PC-9 (cell line): Measurements from ENCODE around the gene MFSD11. TPM values are rescaled to one million over a fixed set of nuclear protein-coding genes. Genes with fewer than 3 reads are reported as not detected.
"Not testable (repeated sequence)": the region's sequence is repeated elsewhere in the genome, so short reads cannot be mapped to it uniquely, and the experiment has no call there.

Source experiments
- BruUV-seq: library from RNA; stranded (reverse); fragments of 400-500 nt; replicated peaks from 2 replicates; lab custom pipeline; 2021; lab: Mats Ljungman, UMichigan
- CTCF ChIA-PET: fragments of 300-600 bp; sonication (Branson Sonifier 250); formaldehyde crosslinking; loops from one replicate; lab custom pipeline; 2022; ENCODE audit warnings: antibody characterized with exemption; lab: Charles Lee
- POLR2A ChIA-PET: fragments of 300-600 bp; sonication (Branson Sonifier 250); formaldehyde crosslinking; loops from one replicate; lab custom pipeline; 2022; ENCODE audit warnings: antibody characterized with exemption; ENCODE audit not compliant: unreplicated experiment; lab: Charles Lee
- DNase-seq, 2 experiments: peaks; one replicate each; pipeline versions ENCODE4 v3.0.0 to v3.0.0-alpha.2; 2015 to 2022; ENCODE audit warnings: mixed read lengths in 1 of 2
- H2AFZ ChIP-seq: fragments of 200-600 bp; sonication (generic); 2 replicates; pipeline ENCODE4 v1.8.1; 2017; ENCODE audit warnings: antibody characterized with exemption
- H3F3A ChIP-seq: fragments of 200-600 bp; sonication (generic); 2 replicates; pipeline ENCODE4 v1.8.1; 2017; ENCODE audit warnings: antibody characterized with exemption, mild to moderate bottlenecking, low read depth; ENCODE audit not compliant: insufficient read depth
- H3K27ac ChIP-seq: fragments of 200-600 bp; sonication (generic); 2 replicates; pipeline ENCODE4 v1.6.1; 2016; ENCODE audit warnings: mixed run types
- H3K27me3 ChIP-seq: fragments of 200-600 bp; sonication (generic); 2 replicates; pipeline ENCODE4 v1.6.1; 2016; ENCODE audit warnings: low read depth, mixed run types; ENCODE audit not compliant: insufficient read depth
- H3K36me3 ChIP-seq: fragments of 200-600 bp; sonication (generic); 2 replicates; pipeline ENCODE4 v1.6.1; 2016; ENCODE audit warnings: low read depth, mixed run types
- H3K4me1 ChIP-seq: fragments of 200-600 bp; sonication (generic); replicated peaks from 2 replicates; pipeline ENCODE4 v1.6.1; 2016; ENCODE audit warnings: mixed run types; ENCODE audit not compliant: insufficient read depth
- H3K4me2 ChIP-seq: fragments of 200-600 bp; sonication (generic); 2 replicates; pipeline ENCODE4 v1.6.1; 2017; ENCODE audit warnings: mixed run types
- H3K4me3 ChIP-seq: fragments of 200-600 bp; sonication (generic); 2 replicates; pipeline ENCODE4 v1.6.1; 2016; ENCODE audit warnings: mixed run types
- H3K79me2 ChIP-seq: fragments of 200-600 bp; sonication (generic); 2 replicates; pipeline ENCODE4 v1.6.1; 2017; ENCODE audit warnings: low read depth, mixed run types
- H3K9me2 ChIP-seq: fragments of 200-600 bp; sonication (generic); 2 replicates; pipeline ENCODE4 v1.8.1; 2017; ENCODE audit warnings: mild to moderate bottlenecking; ENCODE audit not compliant: insufficient read depth
- H3K9me3 ChIP-seq: fragments of 200-600 bp; sonication (generic); 2 replicates; pipeline ENCODE4 v1.8.1; 2016; ENCODE audit warnings: low read depth; ENCODE audit not compliant: insufficient read depth
- H4K20me1 ChIP-seq: fragments of 200-600 bp; sonication (generic); 2 replicates; pipeline ENCODE4 v1.8.1; 2017; ENCODE audit not compliant: insufficient read depth
- EZH2 ChIP-seq: fragments of 200-600 bp; sonication (generic); IDR thresholded peaks from 2 replicates; pipeline ENCODE4 v1.8.0; 2017; ENCODE audit warnings: antibody characterized with exemption, low read depth
- intact Hi-C: fragments of 100-400 bp; cut with micrococcal nuclease; formaldehyde crosslinking; loops from one replicate; pipeline ENCODE4 v1.10.0; 2022; ENCODE audit not compliant: unreplicated experiment
- total RNA-seq: library from RNA; stranded (reverse); gene quantifications from 2 replicates; pipeline ENCODE4 v1.2.3, GENCODE V29; 2021
- TF ChIP-seq, protein P1 (sequence below): fragments of 200-600 bp; sonication (generic); conservative IDR thresholded peaks from 2 replicates; pipeline ENCODE4 v1.6.1; 2017; ENCODE audit warnings: mixed run types, antibody characterized with exemption, mild to moderate bottlenecking, moderate library complexity

Gene MFSD11
- total RNA-seq, 1 experiment from 2014 or later: 47.3 TPM

DNA sequence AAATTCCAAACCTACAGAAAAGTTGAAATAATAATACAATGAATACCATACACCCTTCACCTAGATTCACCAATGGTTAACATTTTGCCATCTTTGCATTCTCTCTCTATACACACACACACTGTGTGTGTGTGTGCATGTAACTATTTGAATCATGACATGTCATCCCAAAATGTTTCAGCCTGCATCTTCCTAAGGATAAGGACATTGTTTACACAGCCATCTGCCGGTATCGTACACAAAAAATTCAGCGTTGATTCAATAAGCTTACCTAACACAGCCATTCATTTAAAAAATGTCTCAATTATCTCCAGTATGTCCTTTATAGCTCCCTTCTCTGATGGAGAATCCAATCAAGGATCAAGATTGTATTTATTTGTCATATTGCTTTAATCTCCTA lies 31.1 kb upstream of the MFSD11 start:
- no peak overlapping the region for H3K27ac ChIP-seq
- POLR2A ChIA-PET: no interaction called here

DNA sequence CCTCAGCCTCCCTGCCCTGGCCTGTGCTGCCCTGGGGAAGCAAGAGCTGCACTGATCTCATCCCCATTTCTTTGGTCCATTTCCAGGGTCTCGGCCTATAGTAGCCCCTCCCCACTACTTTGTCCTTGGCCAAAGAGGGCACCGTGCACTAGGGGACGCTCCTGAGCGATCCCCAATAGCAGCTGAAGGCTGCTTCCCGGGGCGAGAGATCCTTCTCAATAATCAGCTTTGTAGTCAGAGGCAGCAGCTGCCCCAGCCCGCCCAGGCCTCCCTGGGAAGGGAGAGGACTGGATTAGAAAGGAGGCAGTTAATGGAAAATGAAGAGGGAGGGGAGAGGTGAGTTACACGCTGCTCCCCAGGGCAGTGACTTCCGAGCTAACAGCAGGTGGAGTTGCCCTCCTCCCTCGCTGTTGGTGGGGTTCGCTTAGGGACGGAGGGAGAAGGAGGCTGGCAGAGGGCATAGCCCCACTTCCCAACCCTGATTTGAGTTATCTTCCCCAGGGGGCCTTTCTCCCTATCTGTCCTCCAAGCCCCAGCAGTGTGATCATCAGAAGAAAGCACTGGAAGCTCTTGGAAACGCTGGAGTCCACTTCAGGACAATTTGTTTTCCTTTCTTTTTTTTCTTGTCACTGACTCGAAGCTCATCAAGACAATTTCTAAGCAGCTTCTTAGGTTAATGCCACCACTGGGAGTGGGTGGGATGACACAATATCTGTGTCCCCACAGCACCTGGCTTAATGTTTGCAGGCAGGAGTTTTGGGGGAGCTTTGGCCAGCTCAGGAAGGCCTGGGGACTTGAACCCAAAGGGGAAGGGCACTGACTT lies 29.7 kb upstream of the MFSD11 start:
- no peak overlapping the region for H3K4me3 ChIP-seq
- intact Hi-C loops: no loop called here
- TF ChIP-seq, protein P1, sequence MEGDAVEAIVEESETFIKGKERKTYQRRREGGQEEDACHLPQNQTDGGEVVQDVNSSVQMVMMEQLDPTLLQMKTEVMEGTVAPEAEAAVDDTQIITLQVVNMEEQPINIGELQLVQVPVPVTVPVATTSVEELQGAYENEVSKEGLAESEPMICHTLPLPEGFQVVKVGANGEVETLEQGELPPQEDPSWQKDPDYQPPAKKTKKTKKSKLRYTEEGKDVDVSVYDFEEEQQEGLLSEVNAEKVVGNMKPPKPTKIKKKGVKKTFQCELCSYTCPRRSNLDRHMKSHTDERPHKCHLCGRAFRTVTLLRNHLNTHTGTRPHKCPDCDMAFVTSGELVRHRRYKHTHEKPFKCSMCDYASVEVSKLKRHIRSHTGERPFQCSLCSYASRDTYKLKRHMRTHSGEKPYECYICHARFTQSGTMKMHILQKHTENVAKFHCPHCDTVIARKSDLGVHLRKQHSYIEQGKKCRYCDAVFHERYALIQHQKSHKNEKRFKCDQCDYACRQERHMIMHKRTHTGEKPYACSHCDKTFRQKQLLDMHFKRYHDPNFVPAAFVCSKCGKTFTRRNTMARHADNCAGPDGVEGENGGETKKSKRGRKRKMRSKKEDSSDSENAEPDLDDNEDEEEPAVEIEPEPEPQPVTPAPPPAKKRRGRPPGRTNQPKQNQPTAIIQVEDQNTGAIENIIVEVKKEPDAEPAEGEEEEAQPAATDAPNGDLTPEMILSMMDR: no peak
- TF ChIP-seq EZH2: no peak
- DNase-seq: no peak
- no peak overlapping the region for H2AFZ ChIP-seq
- ChIA-PET CTCF (no interaction called here), POLR2A (no interaction called here)
- TSS peak; percentile 18 for BruUV-seq
- no peaks in the 10 kb centered on the region; the same call in 1 of the 2 replicates for H3F3A ChIP-seq
- no peak overlapping the region for H3K4me2 ChIP-seq
- no peaks in the 10 kb centered on the region for H3K27me3 ChIP-seq
- H3K9me3 ChIP-seq: no peaks in the 10 kb centered on the region
- no peaks in the 10 kb centered on the region for H3K9me2 ChIP-seq
- H3K27ac ChIP-seq: no peak overlapping the region
- H3K79me2 ChIP-seq: no peaks in the 10 kb centered on the region
- 0 out of 2 replicates have a peak, but pooled peaks cover 6% of the 10 kb centered on the region for H3K4me1 ChIP-seq
- no peaks in the 10 kb centered on the region for H4K20me1 ChIP-seq
- H3K36me3 ChIP-seq: no peaks in the 10 kb centered on the region

More for the DNA sequence above, 31.1 kb upstream of the MFSD11 start:
- Histone ChIP-seq H4K20me1 (no peaks in the 10 kb centered on the region), H3K9me2 (no peaks in the 10 kb centered on the region), H3K4me2 (no peak overlapping the region), H3K4me3 (no peak overlapping the region), H2AFZ (no peak overlapping the region), H3K27me3 (no peaks in the 10 kb centered on the region), H3K79me2 (no peaks in the 10 kb centered on the region), H3K36me3 (no peaks in the 10 kb centered on the region), H3K4me1 (0 out of 2 replicates have a peak, but pooled peaks cover 6% of the 10 kb centered on the region), H3K9me3 (no peaks in the 10 kb centered on the region), H3F3A (no peaks in the 10 kb centered on the region; the same call in 1 of the 2 replicates)
- TF ChIP-seq EZH2: no peak
- TF ChIP-seq, protein P1: no peak
- intact Hi-C loops: no loop called here
- CTCF ChIA-PET: no interaction called here
- no peak for DNase-seq
- BruUV-seq: no TSS peak

DNA sequence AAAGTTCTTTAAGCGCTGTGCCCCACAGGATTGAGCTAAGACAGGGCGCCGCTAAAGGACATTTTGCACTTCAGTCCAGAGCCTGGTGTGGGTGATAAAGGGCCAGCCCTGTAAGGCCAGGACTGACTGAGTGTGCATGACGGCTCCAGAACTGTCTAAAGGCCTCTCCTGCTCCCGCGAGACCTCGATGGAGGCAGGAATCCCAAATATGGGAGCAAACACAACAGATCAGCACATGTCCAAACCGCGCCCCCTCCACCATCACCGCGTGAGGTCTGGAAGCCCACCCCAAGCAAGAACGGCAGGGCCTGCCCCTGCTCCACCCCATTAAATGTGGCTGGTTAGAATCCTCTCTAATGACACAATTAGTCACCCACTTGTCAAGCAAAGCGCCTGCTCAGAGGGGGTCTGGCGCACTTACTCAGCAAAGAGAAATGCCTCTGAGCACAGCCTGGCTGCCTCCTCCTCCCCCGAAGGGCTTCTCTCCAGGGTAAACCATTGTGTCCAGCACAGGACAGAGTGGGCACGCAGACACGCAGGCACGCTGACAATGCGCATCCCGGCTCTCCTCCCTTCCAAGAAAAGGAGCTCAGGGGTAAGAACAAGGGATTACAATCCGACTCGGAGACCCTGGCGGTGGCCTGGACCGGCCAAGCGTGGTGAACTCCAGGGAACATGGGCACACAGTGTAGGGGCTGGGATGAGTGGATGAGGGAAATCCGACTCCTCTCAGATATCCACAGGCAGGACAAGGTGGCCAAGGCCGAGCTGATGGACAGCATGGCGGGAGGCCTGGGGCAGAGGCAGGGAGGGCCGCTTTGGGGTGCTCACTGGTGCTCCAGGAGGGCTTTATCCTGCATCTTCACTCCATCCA lies 28.6 kb upstream of the MFSD11 start:
- Histone ChIP-seq H3K4me1 (0 out of 2 replicates have a peak, but pooled peaks cover 6% of the 10 kb centered on the region), H3K9me2 (no peaks in the 10 kb centered on the region), H3K4me2 (no peak overlapping the region), H2AFZ (no peak overlapping the region), H4K20me1 (no peaks in the 10 kb centered on the region), H3K9me3 (no peaks in the 10 kb centered on the region), H3K36me3 (no peaks in the 10 kb centered on the region), H3K27ac (no peak overlapping the region), H3K27me3 (no peaks in the 10 kb centered on the region), H3K79me2 (no peaks in the 10 kb centered on the region), H3K4me3 (no peak overlapping the region), H3F3A (no peaks in the 10 kb centered on the region; the same call in 1 of the 2 replicates)
- TF ChIP-seq, protein P1: no peak
- no peak for TF ChIP-seq EZH2
- intact Hi-C loops: no loop called here
- DNase-seq: no peak
- POLR2A ChIA-PET: no interaction called here
- CTCF ChIA-PET: no interaction called here
- no TSS peak for BruUV-seq

DNA sequence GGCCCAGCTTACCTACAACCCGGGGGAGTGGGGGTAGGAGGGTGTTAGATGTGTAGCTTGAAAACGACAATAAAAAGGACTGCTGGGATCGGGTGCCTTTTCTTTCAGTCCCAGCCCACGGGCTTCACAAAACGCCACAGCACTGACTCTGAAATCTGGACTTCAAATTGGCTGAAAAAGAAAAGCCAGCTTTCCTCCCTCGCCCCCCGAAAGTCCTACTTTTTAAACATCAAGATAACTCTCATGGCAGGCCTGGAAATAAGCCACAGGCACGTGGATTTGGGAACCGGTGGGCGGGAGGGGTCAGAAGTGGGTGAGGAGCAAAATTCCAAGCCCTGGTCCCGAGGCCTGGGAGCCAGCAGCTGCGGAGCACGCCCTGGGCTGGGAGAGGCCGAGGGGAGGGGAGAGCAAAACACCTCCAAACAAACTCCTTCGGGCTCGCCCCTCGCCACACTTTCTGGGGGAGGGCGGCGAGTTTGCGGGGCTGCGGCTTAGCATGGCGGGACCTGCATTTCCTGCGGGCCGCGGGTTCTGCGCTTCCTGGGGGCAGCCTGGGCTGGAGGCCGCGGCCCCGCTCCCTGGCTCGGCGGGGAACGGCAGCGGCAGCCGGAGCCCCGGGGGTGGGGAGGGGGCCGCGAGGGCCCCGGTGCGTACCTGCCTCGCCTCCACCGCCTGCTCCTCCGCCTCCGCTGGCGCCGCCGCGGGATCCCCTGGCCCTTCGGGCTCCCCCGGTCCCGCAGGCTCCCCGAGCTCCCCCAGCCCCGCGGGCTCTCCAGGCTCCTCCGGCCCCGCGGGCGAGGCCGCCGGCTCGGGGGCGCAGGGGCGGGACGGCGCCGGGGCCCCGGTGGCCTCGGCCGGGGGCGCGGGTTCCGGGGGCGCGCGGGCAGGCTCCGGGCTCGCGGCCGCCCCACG lies 27.7 kb upstream of the MFSD11 start:
- POLR2A ChIA-PET: not testable (repeated sequence)
- intact Hi-C loops: loop anchor here (10.0 kb wide), 1 partner anchor 245 kb away; the partner anchor contains the start of gene AANAT

More for the DNA sequence above, 27.7 kb upstream of the MFSD11 start:
- not testable (repeated sequence) for H2AFZ ChIP-seq, H4K20me1 ChIP-seq, H3K4me2 ChIP-seq, H3K9me3 ChIP-seq, H3K4me1 ChIP-seq, H3K79me2 ChIP-seq, BruUV-seq, H3K9me2 ChIP-seq, DNase-seq, H3K36me3 ChIP-seq, H3K27me3 ChIP-seq, H3K4me3 ChIP-seq, H3K27ac ChIP-seq, H3F3A ChIP-seq
- CTCF ChIA-PET: interaction anchor here (0.5 to 0.6 kb wide), 2 partner anchors 126 to 131 kb away, joined by 6 read pairs; no protein-coding TSS in a partner anchor
